GM04504 (cell line): ENCODE measurements around the gene KIAA0825.
A peak's percentile ranks its signal among the peaks of the same experiment; 100 is the strongest.
"Not testable (repeated sequence)": the region's sequence is repeated elsewhere in the genome, so short reads cannot be mapped to it uniquely, and the experiment has no call there.

Experiments used
- DNase-seq: peaks from one replicate; pipeline ENCODE4 v3.0.0-alpha.2; 2012; ENCODE audit warnings: low read depth

The KIAA0825 gene

DNA sequence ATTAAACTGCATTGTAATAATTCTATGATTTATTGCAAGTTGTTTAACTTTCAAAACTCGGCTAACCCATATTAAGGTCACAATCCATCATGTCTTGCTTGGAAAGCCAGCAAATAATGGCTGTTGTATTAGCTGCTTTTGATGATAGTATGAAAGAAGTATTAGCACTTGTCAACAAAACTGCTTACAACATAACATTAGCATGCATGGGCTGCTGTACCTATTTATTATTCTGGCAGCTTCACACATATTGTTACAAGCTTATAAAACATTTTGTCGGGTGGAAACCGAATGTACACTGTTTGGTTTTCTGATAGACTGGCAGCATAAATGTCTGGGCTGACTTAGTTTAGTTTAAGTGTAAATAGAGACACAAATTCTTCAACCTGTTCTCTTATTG, 378.3 kb downstream of the KIAA0825 start:
- no peak for DNase-seq

DNA sequence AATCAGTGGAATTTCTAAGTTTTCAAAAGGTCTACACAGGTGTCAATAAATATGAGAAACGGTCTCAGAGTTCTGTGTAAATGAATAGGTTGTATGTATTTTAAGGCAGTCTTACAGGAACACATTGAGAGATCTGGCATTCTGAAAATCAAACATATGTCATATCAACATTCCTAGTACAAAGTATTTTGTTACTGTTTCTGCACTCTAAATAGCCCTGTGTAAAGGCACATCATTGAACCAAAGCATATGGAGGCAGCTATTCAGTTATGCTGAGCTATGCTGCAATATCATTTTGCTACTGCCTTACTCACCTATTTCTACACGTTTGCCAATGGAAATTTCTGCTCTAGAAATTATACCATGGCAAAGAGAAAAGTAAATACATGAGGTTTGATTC, 379.1 kb downstream of the KIAA0825 start:
- DNase-seq: no peak

DNA sequence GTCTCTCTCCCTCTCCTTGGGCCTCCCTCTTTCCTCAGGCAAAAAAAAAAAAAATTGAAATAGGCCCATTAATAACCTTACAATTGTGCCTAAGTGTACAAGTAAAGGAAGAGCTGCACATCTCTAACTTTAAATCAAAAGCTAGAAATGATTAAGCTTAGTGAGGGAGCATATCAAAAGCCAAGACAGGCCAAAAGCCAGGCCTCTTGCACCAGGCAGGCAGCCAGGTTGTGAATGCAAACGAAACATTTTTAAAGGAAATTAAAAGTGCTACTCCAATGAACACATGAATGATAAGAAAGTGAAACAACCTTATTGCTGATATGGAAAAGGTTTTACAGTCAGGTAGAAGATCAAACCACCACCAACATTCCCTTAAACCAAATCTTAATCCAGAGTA, 383.4 kb downstream of the KIAA0825 start:
- no peak for DNase-seq

DNA sequence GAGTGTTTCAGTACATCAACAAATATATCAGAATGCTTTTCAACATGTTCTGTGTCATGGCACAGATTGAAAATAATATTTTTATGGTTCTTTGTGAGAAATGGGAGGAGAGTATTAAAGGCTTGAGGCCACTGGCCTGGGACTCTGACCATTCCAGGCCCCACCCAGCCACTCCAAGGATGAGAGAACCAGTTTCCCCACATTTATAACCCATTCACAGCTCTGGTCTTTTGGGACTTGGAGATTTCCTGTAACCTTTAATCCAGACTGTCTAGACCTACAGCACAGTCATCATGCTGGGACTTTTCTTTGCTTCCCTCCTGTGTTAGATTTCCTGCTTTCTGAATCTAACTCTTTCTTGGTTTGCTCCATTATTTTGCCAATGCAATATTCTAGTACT, 389.6 kb downstream of the KIAA0825 start:
- DNase-seq: no peak

DNA sequence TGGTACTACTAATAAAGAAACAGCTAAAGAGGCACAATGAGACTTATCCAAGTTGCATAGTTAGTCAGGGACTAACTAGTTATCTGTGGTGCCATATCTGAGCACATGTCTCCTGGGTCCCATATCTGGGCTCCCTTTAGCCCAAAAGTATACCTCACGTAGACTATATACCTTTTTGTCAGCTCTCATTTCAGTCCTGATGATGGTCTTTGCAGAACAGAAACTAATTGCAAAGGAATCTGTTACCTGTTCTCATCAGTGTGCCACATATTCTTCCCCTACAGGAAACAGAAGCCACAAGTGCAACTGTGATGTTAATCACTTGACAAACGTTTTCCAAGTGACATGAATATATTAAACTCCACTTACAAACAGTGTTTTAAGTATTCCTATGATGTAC, 395.2 kb downstream of the KIAA0825 start:
- no peak for DNase-seq

DNA sequence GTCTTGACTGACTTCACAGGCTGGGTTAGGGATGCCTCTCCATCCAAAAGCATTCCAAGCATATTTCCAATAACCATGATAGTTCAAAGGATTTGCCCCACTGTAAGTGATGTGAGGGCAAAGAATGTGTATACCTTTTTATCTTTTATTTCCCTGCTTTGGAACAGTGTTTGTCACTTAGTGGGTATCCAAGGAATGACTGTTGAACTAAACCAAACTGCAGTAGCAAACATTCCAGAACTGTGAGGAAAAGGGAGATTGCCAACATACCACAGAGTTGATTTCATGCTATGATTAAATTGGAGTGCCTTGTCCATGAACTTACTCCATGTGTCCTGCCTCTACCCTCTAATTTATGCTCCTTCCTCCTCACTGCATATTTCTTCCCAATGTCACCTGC, 400.0 kb downstream of the KIAA0825 start:
- DNase-seq: peak; percentile 68

DNA sequence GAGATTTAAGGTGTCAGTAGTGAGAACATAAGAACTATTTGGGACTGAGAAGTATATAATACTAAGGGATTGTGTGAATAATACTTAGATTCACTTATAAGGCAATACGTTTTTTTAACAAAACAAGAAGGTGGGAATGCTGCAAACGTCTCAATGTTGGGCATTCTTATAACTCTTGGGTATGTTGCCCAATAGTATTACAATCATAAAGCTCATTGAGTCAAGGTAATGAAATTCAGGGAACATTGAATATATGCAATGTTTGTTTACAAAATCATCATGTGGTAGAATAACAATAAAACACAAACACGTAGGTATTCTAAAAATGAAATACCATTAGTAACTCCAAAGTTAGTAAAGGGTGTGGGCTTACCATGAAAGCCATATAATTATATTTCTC, 400.7 kb downstream of the KIAA0825 start:
- DNase-seq: no peak

DNA sequence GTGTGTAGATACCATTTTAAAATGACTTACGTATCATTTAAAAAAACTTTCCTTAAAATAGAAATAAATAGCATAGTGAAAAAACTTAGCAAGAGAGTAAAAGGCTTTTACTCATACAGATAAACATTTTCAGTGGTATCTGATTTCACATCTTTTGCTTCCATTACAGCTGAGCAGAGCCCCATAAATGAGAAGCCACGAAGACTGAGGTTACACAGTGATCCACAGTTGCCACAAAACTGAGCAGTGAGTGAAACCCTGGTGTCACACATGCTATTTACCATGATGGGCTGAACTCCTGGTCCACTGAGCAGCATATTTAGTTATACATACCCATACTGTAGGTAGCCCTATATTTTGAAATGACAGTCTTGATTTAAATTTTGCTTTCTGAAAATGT, 401.2 kb downstream of the KIAA0825 start:
- no peak for DNase-seq

DNA sequence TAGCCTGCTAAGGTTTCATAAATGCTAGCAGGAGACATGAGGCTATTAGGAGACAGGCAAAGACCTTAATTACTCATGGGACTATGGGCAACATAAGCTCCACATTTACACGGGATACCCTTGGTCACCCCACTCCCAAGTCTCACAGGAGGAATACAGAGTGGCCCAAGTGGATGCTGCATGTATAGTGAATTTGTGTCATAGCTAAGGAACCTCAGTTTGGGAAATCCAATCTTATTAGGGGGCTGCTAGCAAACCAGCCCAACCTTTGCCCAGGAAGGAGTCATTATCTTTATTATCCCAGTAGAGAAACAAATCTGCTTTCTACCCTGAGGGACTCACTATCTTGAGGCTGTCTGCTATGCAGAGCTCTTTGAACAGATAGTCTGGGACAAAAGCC, 405.9 kb downstream of the KIAA0825 start:
- DNase-seq: no peak

DNA sequence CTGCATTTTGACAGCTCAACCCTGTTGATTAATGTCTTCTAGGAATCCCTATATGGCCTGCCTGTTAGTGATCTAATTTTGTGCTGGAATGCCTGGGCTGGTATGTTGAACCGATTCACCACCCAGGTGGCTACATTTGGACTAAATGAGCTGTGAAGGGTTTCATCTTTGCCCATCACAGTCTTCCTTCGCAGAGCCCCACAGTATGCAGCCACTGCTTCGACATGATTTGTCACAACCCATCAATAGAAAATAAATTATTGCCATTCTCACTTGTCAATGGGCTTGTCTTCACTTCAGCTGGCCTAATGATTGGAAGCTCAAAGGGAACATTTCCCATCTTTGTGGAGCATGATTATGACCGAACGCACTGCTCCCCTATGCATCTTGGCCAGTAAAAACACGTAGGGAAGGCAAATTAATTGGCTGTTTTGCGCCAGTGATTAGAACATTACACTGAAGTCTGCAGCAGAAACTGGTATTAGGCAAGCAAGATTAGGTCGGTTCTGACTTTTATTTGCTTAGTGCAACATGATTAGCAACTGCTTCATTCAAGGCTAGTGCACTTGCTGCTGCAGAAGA, 408.5 kb downstream of the KIAA0825 start:
- DNase-seq: no peak

DNA sequence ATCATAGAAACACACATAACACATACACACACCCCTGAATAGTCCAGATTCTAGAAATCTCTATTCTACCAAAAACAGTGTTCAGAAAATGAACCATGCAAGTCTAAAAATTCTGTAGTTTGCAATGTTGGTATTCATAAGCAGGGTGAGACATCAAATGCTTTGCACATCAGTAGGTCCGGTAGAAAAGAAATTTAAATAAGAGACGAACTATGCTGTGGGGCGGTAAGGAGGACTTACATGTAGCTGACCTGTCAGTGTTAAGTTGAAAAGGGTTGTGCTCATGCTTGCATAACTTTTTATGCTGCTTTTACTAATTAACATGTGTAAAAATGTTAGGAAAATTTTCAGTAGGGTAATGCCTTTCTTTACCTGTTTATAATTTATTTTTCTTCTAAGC, 409.1 kb downstream of the KIAA0825 start:
- no peak for DNase-seq

DNA sequence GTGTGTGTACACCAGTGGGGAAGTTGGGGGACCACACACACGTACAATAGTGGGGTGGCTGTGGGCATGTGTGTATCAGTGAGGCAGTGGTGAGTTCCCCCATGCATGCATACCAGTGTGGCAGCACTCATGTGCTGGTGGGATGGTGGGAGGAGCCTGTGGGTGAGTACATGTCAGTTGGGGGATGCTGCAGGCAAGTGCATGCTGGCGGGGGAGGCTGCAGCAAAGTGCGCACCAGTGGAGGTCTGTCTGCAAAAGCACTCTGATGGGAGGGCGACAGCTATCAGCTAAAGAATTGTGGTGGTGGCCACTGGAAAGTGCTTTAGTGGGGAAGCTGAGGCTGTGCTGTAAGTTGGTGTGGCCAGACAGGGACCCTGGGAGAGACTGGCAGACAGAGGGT, 418.8 kb downstream of the KIAA0825 start:
- no peak for DNase-seq

DNA sequence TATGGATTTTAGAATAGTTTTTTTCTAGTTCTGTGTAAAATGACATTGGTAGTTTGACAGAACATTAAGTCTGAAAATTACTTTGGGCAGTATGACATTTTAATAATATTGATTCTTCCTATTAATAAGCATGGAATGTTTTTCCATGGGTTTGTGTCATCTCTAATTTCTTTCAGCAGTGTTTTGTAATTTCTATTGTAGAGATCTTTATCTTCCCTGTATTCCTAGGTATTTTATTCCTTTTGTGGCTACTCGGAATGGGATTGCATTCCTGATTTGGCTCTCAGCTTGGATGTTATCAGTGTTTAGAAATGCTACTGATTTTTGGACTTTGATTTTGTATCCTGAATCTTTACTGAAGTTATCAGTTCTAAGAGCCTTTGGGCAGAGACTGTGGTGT, 420.4 kb downstream of the KIAA0825 start:
- no peak for DNase-seq

DNA sequence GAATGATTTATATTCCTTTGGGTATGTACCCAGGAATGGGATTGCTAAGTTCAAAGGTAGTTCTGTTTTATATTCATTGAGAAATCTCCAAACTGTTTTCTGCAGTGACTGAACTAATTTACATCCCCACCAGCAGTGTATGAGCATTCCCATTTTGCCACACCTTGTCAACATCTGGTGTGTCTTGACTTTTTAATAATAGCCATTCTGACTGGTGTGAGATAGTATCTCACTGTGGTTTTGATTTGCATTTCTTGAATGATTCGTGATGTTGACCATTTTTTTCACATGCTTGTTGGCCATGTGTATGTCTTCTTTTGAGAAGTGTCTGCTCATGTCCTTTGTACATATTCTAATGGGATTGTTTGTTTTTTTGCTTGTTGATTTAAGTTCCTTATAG, 421.5 kb downstream of the KIAA0825 start:
- DNase-seq: no peak

DNA sequence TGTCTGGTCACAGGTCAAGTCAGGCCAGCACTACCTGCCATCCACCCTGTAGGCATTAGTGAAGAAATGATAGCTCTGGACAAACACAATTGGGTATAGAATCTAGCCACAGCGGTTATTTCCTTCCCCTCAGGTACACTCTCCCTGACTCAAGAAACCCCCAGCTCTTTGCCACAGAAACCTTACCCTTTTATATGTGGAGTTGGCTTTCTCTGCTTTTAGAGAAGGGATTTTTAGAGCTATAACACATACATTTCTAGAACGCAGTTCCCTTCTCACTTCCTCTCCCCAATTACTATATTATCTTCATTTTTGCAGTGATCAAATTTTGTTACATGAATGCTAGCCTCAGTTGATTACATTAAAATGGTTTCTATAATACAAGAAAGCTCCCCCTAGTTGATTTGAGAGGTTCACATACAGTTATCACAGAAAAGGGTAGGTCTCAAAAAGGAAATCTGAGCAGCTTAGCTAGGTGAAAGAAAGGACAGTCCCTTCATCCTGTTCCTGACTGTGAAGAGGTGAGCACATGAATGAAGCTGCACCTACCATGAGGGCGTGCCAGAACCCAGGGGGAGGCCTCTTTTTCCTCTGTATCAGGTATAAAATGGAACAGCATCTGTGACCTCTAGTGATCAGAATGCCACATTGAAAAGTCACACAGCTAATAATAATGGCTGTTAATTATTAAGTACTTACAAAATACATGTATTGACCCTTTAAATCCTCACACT, 425.6 kb downstream of the KIAA0825 start:
- DNase-seq: no peak

DNA sequence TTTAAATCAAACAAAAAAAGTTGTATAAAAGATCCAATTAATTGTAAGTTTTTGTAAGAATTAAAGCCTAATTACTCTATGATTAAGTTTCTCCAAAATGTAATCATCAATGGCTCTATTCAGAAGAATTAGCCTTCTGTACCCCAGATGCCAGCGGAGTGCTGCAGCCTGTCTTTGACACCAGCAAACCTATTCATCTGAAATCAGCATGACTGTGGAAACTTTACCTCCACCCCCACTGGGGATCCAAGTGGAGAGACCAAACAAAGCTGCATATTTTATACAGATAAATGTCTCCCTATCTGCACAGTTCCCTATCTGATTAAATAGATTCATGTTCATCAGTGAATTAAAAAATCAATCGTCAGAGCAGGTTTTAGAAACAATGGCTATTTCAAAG, 426.8 kb downstream of the KIAA0825 start:
- no peak for DNase-seq

DNA sequence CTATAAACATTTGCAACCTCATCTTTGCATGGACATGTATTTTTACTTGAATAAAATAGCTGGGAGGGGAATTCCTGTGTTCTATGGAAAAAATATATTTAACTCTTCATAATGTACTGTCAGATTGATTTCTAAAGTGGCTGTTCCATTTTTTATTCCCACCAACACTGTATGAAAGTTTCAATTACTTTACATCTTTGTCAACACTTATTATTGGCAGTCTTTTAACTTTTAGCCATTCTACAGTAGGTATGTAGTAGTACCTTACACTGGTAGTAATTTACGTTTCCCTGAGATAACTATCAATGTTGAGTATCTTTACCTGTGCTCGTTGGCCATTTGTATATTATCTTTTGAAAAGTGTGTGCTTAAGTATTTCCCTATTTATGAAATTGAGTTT, 429.7 kb downstream of the KIAA0825 start:
- DNase-seq: no peak

DNA sequence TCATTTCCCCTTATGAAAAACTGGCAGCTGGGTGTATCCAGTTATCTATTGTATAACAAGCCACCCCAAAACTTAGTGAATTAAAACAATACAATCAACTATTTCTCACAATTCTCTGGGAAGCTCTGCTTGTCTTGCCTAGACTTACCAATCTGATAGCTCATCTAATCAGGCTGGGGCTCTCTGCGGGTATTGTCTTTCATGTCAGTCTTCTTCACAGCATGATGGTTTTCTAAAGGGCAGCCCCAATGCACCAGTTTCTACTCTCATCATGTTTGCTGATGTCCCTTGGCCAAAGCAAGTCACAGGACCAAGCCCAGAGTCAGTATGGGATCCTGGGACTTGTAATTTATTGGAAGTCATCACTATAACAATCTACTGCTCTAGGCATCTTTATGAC, 433.5 kb downstream of the KIAA0825 start:
- no peak for DNase-seq

DNA sequence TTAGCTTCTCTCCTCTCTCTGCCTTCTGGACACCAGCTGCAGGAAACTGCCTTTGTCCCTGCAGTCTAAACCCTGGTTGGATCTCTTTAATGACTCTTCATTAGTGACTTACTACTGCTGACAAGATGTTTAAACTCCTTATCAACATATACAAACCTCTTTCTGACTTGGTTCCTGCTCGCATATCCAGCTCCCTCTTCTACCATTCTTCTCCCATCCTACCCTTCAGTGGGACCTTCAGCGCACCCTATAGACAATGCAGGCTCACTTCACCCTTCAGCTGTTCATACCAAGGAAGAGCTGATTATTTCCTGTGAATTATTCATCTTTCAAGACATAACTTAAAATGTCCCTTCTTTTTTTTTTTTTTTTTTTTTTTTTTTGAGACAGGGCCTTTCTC, 436.5 kb downstream of the KIAA0825 start:
- DNase-seq: no peak

DNA sequence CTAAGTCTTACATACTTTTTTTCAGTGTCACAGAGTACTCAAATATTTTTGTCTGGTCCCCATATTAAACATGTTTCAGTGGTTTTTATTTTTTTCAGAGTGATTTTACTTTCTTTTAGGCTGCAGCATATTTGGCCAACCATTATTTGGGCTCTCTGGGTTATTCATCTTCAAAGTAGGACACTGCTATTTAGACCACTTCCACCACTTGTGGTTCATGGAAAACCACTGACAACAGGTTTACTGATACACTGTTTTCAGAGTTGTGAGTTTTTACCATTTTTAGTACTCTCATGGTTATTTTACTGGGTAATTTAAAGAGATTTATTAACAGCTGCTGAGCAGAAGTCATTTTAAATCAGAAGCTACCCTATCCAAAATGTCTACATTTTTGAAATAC, 437.6 kb downstream of the KIAA0825 start:
- DNase-seq: no peak

DNA sequence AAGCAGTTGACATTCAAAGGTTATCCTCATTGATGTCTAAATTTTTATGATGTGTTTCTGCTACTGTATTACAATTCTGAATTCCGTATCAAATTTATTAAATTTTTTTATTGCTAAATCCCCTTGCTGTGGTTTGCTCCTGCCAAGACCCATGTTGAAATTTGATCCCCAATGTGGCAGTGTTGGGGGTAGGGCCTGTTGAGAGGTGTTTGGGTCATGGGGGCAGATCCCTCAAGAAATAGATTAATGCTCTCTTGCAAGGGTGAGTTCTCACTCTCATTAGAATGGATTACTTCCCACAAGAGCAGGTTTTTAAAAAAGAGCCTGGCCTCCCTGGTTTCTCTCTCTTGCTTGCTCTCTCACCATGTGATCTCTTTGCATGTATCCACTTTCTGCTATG, 442.5 kb downstream of the KIAA0825 start:
- DNase-seq: no peak

DNA sequence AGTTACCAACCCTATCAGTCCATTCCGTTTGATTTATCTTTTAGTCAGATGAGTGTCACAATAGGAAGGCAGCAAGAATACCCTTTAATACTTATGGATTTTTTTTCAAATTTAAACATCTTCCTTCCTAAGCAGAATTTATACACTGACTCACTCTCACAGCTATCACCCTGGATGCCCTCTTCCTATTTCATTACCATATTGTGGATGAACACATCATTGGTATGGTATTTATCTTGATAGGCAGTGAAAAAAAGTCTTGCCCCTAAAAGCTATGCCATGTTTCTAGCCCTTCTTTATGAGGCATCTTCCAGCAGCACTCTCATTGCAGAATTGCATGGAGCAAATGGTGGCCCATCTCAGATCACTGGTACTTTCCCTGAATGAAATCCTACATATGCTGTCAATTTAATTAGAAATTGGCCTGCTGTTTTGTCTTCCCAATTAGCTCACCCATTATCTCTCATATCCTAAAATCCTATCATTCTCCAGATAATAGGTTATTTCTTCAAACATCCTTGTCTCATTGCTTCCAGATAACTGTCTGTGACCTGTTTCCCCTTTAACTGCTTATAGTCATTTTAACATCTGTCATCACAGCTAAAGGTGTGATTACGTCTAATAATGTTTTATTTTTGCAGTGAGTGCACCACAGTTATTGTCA, 443.5 kb downstream of the KIAA0825 start:
- no peak for DNase-seq

DNA sequence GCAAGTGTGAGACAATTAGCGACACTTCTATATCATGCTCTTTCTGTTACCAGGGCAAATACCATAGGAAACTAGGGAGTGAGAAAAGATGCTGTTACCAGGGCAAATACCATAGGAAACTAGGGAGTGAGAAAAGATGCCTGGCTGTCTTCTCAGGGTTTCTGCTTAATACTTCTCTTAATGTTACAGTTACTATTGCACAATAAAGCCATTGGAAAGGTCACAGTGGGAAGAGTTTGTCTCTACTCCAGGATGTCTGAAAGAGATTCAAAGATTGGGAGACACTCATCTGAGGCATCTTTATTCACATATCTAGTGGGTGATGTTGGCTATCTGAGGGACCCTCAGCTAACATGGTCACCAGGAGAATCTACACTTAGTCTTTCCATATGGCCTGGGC, 445.3 kb downstream of the KIAA0825 start:
- no peak for DNase-seq

DNA sequence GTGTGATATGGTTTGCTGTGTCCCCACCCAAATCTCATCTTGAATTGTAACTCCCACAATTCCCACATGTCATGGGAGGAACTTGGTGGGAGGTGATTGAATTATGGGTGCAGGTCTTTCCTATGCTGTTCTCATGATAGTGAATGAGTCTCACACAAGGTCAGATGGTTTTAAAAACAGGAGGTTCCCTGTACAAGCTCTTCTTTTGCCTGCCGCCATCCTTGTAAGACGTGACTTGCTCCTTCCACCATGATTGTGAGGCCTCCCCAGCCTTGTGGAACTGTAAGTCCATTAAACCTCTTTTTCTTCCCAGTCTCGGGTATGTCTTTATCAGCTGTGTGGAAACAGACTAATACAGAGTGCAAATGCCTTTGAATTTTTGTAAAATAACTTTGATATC, 447.3 kb downstream of the KIAA0825 start:
- not testable (repeated sequence) for DNase-seq
